CD8-positive, alpha-beta memory T cell (primary cell): ENCODE data around the gene ARHGDIB. TPM values are rescaled to one million over a fixed set of nuclear protein-coding genes. Genes with fewer than 3 reads are reported as not detected.

Source experiments
- CTCF ChIA-PET: fragments of 350-600 bp; sonication (Branson Sonifier 250); formaldehyde crosslinking; loops from one replicate; lab custom pipeline; 2021; ENCODE audit warnings: antibody characterized with exemption; lab: Charles Lee
- POLR2A ChIA-PET: fragments of 350-600 bp; sonication (Branson Sonifier 250); formaldehyde crosslinking; loops from one replicate; lab custom pipeline; 2021; ENCODE audit warnings: antibody characterized with exemption; lab: Charles Lee
- DNase-seq, 5 donors: peaks; one replicate each; pipeline versions ENCODE4 v3.0.0 to v3.0.0-alpha.2; 2020 to 2022; ENCODE audit warnings: mixed read lengths in 1 of 5
- H3K27ac ChIP-seq: one replicate; pipeline ENCODE4 v1.7.0; 2013; ENCODE audit warnings: low read depth, mild to moderate bottlenecking, low read length, moderate library complexity
- H3K27me3 ChIP-seq: 2 replicates; pipeline ENCODE4 v1.7.0; 2013; ENCODE audit warnings: low read length, mild to moderate bottlenecking; ENCODE audit not compliant: insufficient read depth, poor library complexity, severe bottlenecking
- H3K36me3 ChIP-seq: 2 replicates; pipeline ENCODE4 v1.7.0; 2013; ENCODE audit warnings: mild to moderate bottlenecking, low read length, moderate library complexity; ENCODE audit not compliant: insufficient read depth
- H3K4me1 ChIP-seq: 2 replicates; pipeline ENCODE4 v1.7.0; 2013; ENCODE audit warnings: mild to moderate bottlenecking, low read length, moderate library complexity; ENCODE audit not compliant: insufficient read depth
- H3K4me3 ChIP-seq: 2 replicates; pipeline ENCODE4 v1.7.0; 2013; ENCODE audit warnings: mild to moderate bottlenecking, low read length
- H3K9me3 ChIP-seq: 2 replicates; pipeline ENCODE4 v1.7.0; 2013; ENCODE audit warnings: mild to moderate bottlenecking, low read length
- H3K27ac Mint-ChIP-seq, 8 donors: one replicate each; pipeline ENCODE4 v1.8.0; 2020 to 2021; ENCODE audit warnings: mixed read lengths in 8 of 8, mild to moderate bottlenecking in 6 of 8, inconsistent platforms in 3 of 8, moderate library complexity in 3 of 8
- H3K27me3 Mint-ChIP-seq, 2 donors: one replicate each; pipeline ENCODE4 v1.8.0; 2020 to 2021; ENCODE audit warnings: mixed read lengths in 2 of 2, mild to moderate bottlenecking in 1 of 2, moderate library complexity in 1 of 2
- H3K36me3 Mint-ChIP-seq, 3 donors: one replicate each; pipeline ENCODE4 v1.8.0; 2020 to 2021; ENCODE audit warnings: mixed read lengths in 3 of 3, inconsistent platforms in 1 of 3, mild to moderate bottlenecking in 1 of 3
- H3K4me1 Mint-ChIP-seq, 3 donors: one replicate each; pipeline ENCODE4 v1.8.0; 2020 to 2021; ENCODE audit warnings: mixed read lengths in 3 of 3, inconsistent platforms in 1 of 3, mild to moderate bottlenecking in 1 of 3
- H3K4me3 Mint-ChIP-seq, 7 donors: one replicate each; pipeline ENCODE4 v1.8.0; 2020 to 2021; ENCODE audit warnings: mixed read lengths in 7 of 7, mild to moderate bottlenecking in 6 of 7, moderate library complexity in 4 of 7, inconsistent platforms in 2 of 7
- H3K9me3 Mint-ChIP-seq, 5 donors: one replicate each; pipeline ENCODE4 v1.8.0; 2020 to 2022; ENCODE audit warnings: mixed read lengths in 5 of 5, mild to moderate bottlenecking in 3 of 5, moderate library complexity in 2 of 5, inconsistent platforms in 1 of 5
- polyA plus RNA-seq: library from polyadenylated mRNA; unstranded; fragments of 300-500 nt; fragmentation: Illumina TruSeq; gene quantifications from one replicate; pipeline ENCODE4 v1.2.3, GENCODE V29; 2021
- total RNA-seq, 2 experiments: library from RNA; stranded (reverse); gene quantifications; one replicate each; pipeline ENCODE4 v1.2.3, GENCODE V29; 2021

Gene ARHGDIB
- total and polyA plus RNA-seq, 3 experiments from 2014 or later: 495 to 2,936 (median 511) TPM

DNA sequence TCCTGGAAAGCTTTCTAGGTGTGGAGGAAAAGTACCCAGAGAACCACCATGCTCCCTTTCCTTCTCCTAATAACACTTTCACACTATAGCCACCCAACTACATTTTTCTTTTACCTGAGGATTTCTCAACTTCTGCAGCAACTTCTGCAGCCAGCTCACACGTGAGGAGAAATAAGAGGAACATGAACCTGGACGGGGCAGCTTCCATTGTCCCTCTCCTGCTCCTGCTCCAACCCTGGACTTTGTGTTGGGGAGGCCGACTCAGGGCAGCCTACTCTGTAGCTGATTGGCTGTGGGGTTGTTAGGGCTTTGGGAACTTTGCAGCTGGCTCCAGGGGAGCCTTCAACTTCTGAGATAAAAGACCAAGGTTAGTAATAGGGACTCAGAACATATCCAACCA is 23.1 kb downstream of the ARHGDIB start, which contains the start of gene ERP27:
TSS of gene ERP27 (minus strand) at position 237 of the 400 bp plus-strand sequence. CDS start at position 208, 29 bp downstream.
- Mint-ChIP-seq H3K9me3 (no peaks in the 10 kb centered on the region), H3K4me3 (peak within 1 kb of the TSS in 3 of 7 donors; percentile 0 to 46 (median 19)), H3K4me1 (peaks cover 43 to 70% (median 62%) of the 10 kb centered on the region in 3 donors), H3K27me3 (no peaks in the 10 kb centered on the region), H3K27ac (peak within 1 kb of the TSS; percentile 43 to 97 (median 92)), H3K36me3 (peaks cover 7 to 84% (median 28%) of the 10 kb centered on the region in 3 donors)
- no peak within 1 kb of the TSS for H3K27ac ChIP-seq
- H3K4me1 ChIP-seq: peaks cover 22% of the 10 kb centered on the region
- no peak within 1 kb of the TSS for H3K4me3 ChIP-seq
- DNase-seq: no peak
- no peaks in the 10 kb centered on the region for H3K27me3 ChIP-seq
- CTCF ChIA-PET: interaction anchor here (0.8 to 6.9 kb wide), 12 partner anchors 10 to 215 kb away, joined by 3 to 47 read pairs (median 4); no protein-coding TSS in a partner anchor
- peaks cover 41% of the 10 kb centered on the region for H3K36me3 ChIP-seq
- POLR2A ChIA-PET: interaction anchor here (0.8 to 1.4 kb wide), 4 partner anchors 8 to 58 kb away, joined by 3 to 6 read pairs (median 4); no protein-coding TSS in a partner anchor
- no peaks in the 10 kb centered on the region for H3K9me3 ChIP-seq

DNA sequence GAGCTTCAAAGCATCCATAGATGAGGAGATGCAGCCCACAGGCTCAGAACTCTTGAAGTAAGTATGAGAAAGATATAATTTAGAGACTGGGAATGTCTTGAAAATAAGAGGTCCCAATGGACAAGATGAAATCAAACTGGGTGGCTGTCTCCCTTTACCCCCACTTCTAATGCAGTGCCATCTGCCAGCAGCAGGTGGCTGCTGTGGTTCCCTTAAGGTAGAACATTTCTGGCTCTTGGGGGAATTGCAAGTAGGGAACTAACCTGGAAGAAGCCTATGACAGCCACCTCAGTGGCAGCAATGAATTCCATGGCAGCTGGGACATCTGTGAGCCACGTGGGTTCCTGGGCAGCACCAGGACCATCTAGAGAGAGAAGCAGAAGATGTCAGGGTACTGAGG is 23.7 kb downstream of the ARHGDIB start:
- H3K36me3 ChIP-seq: peaks cover 46% of the 10 kb centered on the region
- Mint-ChIP-seq H3K9me3 (no peaks in the 10 kb centered on the region), H3K4me1 (peaks cover 42 to 69% (median 60%) of the 10 kb centered on the region in 3 donors), H3K27ac (peak overlapping the region; percentile 43 to 97 (median 92)), H3K36me3 (peaks cover 6 to 88% (median 28%) of the 10 kb centered on the region in 3 donors), H3K27me3 (no peaks in the 10 kb centered on the region), H3K4me3 (peak overlapping the region in 1 of 7 donors; percentile 19)
- no peak overlapping the region for H3K27ac ChIP-seq
- ChIA-PET CTCF (interaction anchor here (0.8 to 6.9 kb wide), 16 partner anchors 8 to 214 kb away, joined by 3 to 47 read pairs (median 4); no protein-coding TSS in a partner anchor), POLR2A (interaction anchor here (1.0 to 1.4 kb wide), 3 partner anchors 9 to 19 kb away, joined by 3 to 6 read pairs (median 4); no protein-coding TSS in a partner anchor)
- H3K27me3 ChIP-seq: no peaks in the 10 kb centered on the region
- H3K4me1 ChIP-seq: peaks cover 22% of the 10 kb centered on the region
- H3K9me3 ChIP-seq: no peaks in the 10 kb centered on the region
- H3K4me3 ChIP-seq: no peak overlapping the region
- DNase-seq: peak in 1 of 5 donors; percentile 36

DNA sequence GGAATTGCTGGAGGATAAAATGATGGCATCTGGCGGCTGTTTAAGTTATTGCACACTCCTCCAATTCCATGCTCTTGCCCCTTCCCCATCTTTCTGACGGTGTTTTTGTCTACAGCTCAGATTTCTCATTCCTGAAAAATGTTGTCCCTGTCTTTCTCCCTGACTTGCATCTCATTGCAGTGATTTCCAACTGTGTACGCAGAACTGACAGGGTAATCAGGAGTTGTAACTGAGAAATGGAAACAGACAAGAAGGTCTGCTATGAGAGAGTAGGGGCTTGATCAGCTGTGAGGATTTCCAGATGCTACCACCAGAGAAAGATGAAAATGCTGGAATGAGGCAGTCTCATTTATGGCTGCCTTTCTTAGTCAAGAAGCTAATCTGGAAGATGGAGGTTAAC is 24.4 kb downstream of the ARHGDIB start:
- no peaks in the 10 kb centered on the region for H3K9me3 ChIP-seq
- Mint-ChIP-seq H3K27me3 (no peaks in the 10 kb centered on the region), H3K36me3 (peaks cover 8 to 87% (median 30%) of the 10 kb centered on the region in 3 donors), H3K4me1 (peaks cover 41 to 63% (median 55%) of the 10 kb centered on the region in 3 donors), H3K4me3 (no peak overlapping the region), H3K27ac (peak overlapping the region; percentile 41 to 94 (median 86)), H3K9me3 (no peaks in the 10 kb centered on the region)
- H3K27ac ChIP-seq: no peak overlapping the region
- peaks cover 45% of the 10 kb centered on the region for H3K36me3 ChIP-seq
- ChIA-PET CTCF (interaction anchor here (1.0 to 6.9 kb wide), 10 partner anchors 9 to 91 kb away, joined by 3 to 47 read pairs (median 5); no protein-coding TSS in a partner anchor), POLR2A (interaction anchor here (1.4 kb wide), 1 partner anchor 19 kb away, joined by 6 read pairs; no protein-coding TSS in a partner anchor)
- DNase-seq: no peak
- no peak overlapping the region for H3K4me3 ChIP-seq
- H3K4me1 ChIP-seq: peaks cover 22% of the 10 kb centered on the region
- H3K27me3 ChIP-seq: no peaks in the 10 kb centered on the region

DNA sequence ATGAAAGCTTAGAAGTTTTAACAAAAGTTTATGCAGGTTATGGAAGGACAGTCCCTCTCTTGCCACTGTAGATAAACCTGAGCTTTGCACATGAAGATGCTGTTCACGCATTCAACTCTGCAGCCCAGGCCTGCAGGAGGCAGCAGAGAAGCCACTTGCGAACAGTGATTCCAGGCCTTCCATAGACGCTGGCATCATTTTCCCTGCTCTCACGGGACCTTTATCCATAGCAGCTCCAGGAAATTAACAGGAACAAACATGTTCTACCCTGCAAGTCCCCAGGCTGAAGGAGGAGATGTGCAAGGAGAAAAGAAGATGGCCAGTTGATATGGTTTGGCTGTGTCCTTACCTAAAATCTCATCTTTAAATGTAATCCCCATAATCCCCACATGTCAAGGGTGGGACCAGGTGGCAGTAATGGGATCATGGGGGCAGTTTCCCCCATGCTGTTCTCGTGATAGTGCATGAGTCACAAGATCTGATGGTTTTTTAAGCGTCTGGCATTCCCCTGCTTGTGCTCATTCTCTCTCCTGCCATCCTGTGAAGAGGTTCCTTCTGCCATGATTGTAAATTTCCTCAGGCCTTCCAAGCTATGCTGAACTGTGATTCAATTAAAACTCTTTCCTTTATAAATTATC is 25.1 kb downstream of the ARHGDIB start:
- no peak overlapping the region for H3K4me3 ChIP-seq
- Mint-ChIP-seq H3K27me3 (no peaks in the 10 kb centered on the region), H3K4me1 (peaks cover 38 to 57% (median 52%) of the 10 kb centered on the region in 3 donors), H3K9me3 (no peaks in the 10 kb centered on the region), H3K4me3 (no peak overlapping the region), H3K27ac (peak overlapping the region in 6 of 8 donors; percentile 80 to 94 (median 92)), H3K36me3 (peaks cover 10 to 86% (median 29%) of the 10 kb centered on the region in 3 donors)
- H3K4me1 ChIP-seq: peaks cover 22% of the 10 kb centered on the region
- POLR2A ChIA-PET: no interaction called here
- H3K27ac ChIP-seq: no peak overlapping the region
- peaks cover 46% of the 10 kb centered on the region for H3K36me3 ChIP-seq
- CTCF ChIA-PET: interaction anchor here (0.6 to 6.9 kb wide), 14 partner anchors 8 to 604 kb away, joined by 3 to 47 read pairs (median 3); no protein-coding TSS in a partner anchor
- DNase-seq: no peak
- H3K9me3 ChIP-seq: no peaks in the 10 kb centered on the region
- H3K27me3 ChIP-seq: no peaks in the 10 kb centered on the region

DNA sequence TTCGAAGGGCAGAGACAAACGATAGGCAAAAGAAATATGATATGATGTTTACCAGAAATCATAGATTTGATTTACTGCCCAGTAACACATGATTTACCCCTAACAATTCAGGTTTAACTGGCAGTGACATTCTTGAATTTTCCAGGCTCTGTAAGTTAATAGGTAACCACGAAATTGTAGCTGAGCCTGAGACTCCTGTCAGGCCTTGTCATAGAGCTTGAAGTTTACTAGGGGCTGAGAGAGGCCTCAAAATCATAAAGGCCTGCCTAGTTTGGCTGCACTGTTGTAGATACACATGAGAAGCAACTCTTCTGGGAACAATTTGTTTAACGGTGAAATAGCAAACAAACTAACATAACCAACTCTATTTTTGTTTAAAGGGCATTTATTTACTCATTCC is 26.4 kb downstream of the ARHGDIB start:
- Mint-ChIP-seq H3K9me3 (no peaks in the 10 kb centered on the region), H3K36me3 (peaks cover 11 to 86% (median 29%) of the 10 kb centered on the region in 3 donors), H3K4me1 (peaks cover 34 to 44% (median 42%) of the 10 kb centered on the region in 3 donors), H3K4me3 (no peak overlapping the region), H3K27ac (peak overlapping the region in 4 of 8 donors; percentile 35 to 69 (median 52)), H3K27me3 (no peaks in the 10 kb centered on the region)
- no peaks in the 10 kb centered on the region for H3K9me3 ChIP-seq
- peaks cover 45% of the 10 kb centered on the region for H3K36me3 ChIP-seq
- no peak overlapping the region for H3K4me3 ChIP-seq
- ChIA-PET CTCF (interaction anchor here (1.2 to 6.9 kb wide), 3 partner anchors 11 to 60 kb away, joined by 3 to 47 read pairs (median 6); no protein-coding TSS in a partner anchor), POLR2A (no interaction called here)
- DNase-seq: no peak
- no peak overlapping the region for H3K27ac ChIP-seq
- no peaks in the 10 kb centered on the region for H3K27me3 ChIP-seq
- H3K4me1 ChIP-seq: peaks cover 22% of the 10 kb centered on the region

DNA sequence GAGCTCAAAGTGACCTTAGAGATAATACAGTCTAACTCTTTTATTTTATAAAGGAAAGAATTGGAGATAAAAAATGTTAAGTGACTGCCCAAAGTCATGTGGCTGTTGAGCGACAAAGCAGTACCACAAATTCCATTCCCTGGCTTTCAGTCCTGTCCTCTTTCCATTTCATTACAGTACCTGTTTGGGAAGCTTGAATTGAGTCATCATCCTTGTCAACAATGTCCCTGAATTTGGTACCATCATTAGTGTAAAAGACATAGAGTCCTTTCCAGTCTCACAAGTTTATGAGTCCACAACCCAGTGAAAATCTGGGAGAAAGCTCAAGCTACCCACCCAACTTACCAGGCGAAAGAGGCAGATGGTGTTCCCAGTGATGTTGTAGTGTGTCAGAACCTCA is 26.9 kb downstream of the ARHGDIB start:
- Histone ChIP-seq H3K4me1 (peaks cover 19% of the 10 kb centered on the region), H3K9me3 (no peaks in the 10 kb centered on the region), H3K36me3 (peaks cover 45% of the 10 kb centered on the region), H3K27ac (no peak overlapping the region), H3K27me3 (no peaks in the 10 kb centered on the region), H3K4me3 (no peak overlapping the region)
- Mint-ChIP-seq H3K27me3 (no peaks in the 10 kb centered on the region), H3K27ac (no peak overlapping the region), H3K9me3 (no peaks in the 10 kb centered on the region), H3K36me3 (peaks cover 11 to 84% (median 27%) of the 10 kb centered on the region in 3 donors), H3K4me1 (peaks cover 30 to 39% (median 37%) of the 10 kb centered on the region in 3 donors), H3K4me3 (no peak overlapping the region)
- ChIA-PET CTCF (interaction anchor here (1.6 kb wide), 1 partner anchor 61 kb away, joined by 6 read pairs; no protein-coding TSS in a partner anchor), POLR2A (interaction anchor here (0.9 kb wide), 1 partner anchor 23 kb away, joined by 4 read pairs; no protein-coding TSS in a partner anchor)
- no peak for DNase-seq

DNA sequence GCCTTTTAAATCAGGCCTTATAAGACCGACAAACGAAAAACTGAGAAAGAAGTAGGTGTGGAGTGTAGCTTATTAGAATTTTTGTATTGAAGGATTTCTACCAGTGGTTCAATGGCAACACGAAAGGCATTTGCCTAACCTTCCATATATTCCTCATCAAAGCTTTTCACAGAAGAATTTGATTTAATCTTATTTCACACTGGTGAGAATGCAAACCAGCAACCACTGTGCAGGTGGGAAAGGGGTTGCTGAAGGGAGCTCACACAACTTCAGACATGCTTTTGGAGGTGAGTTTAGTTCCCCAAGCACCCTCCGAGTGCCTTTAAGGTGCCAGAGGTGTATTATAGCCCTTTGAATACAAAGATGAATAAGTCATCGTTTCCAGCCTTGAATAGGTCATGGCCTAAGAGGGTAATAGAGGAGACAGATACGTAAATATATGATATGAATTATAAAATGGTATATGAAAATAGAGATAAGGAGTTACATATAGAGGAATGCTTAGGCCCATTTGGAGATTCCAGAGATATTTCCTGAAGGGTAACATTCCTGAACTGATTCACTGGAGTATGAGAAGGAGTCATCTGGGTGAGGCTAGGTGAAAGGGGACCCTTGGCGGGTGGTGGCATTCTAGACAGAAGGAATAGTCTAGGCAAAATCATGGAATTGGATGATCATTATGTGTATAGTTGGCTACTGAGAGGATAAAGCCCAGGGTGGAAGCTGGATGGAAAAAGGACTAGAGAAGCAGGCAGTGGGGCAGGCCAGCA is 29.4 kb downstream of the ARHGDIB start:
- CTCF ChIA-PET: no interaction called here
- Histone ChIP-seq H3K4me3 (no peak overlapping the region), H3K4me1 (no peaks in the 10 kb centered on the region), H3K27ac (no peak overlapping the region), H3K36me3 (peaks cover 51% of the 10 kb centered on the region), H3K9me3 (no peaks in the 10 kb centered on the region), H3K27me3 (no peaks in the 10 kb centered on the region)
- peak overlapping the region in 2 of 8 donors; percentile 24 to 64 for H3K27ac Mint-ChIP-seq
- peaks cover 19 to 88% (median 30%) of the 10 kb centered on the region in 3 donors for H3K36me3 Mint-ChIP-seq
- H3K4me3 Mint-ChIP-seq: no peak overlapping the region
- no peak for DNase-seq
- H3K9me3 Mint-ChIP-seq: no peaks in the 10 kb centered on the region
- H3K4me1 Mint-ChIP-seq: peaks cover 12 to 15% (median 13%) of the 10 kb centered on the region in 3 donors
- POLR2A ChIA-PET: interaction anchor here (1.0 kb wide), 1 partner anchor 24 kb away, joined by 4 read pairs; no protein-coding TSS in a partner anchor
- no peaks in the 10 kb centered on the region for H3K27me3 Mint-ChIP-seq
